Tibial nerve (tissue), 3 donors: Measurements from ENCODE around the gene TAF8.

Experiments
- POLR2A ChIP-seq, 2 donors: fragments of 450-650 bp; IDR thresholded peaks; one replicate each; pipeline ENCODE4 v1.6.1; 2017; ENCODE audit warnings: antibody characterized with exemption in 2 of 2, mild to moderate bottlenecking in 2 of 2, moderate library complexity in 2 of 2
- TF ChIP-seq, protein P1 (sequence below), 5 experiments: fragments of 200-600 bp in 3 of 5; fragments of 450-650 bp in 2 of 5; sonication (generic) in 3 of 5; IDR thresholded peaks; one replicate each; pipeline ENCODE4 v1.5.1; 2016 to 2019; ENCODE audit warnings: antibody characterized with exemption in 5 of 5, mild to moderate bottlenecking in 3 of 5, moderate library complexity in 2 of 5

DNA sequence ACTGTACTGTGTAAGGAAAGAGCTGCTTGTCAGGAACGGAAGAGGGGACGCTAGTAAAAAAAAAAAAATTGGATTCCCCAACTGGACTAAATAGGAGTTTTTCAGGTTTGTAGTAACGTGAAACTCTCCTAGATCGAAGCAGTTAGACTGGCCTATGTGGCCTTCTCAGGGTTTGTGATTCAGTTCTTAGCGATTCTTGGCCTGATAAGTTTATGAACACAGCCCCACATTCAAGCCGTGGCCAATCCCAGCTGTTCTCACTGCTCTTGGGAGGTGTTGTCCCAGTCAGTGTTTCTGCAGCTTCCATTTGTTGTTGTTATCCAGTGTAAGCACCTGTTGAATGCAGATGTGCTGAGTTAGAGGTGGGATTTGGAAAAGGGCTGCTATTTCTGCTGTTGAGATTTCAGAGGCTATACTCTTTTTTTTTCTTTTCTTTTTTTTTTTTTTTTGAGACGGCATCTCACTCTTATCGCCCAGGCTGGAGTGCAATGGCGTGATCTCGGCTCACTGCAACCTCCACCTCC is 29.7 kb downstream of the TAF8 start:
- TF ChIP-seq POLR2A (IDR thresholded peaks at IDR 0.05), result no peak
- TF ChIP-seq, protein P1, sequence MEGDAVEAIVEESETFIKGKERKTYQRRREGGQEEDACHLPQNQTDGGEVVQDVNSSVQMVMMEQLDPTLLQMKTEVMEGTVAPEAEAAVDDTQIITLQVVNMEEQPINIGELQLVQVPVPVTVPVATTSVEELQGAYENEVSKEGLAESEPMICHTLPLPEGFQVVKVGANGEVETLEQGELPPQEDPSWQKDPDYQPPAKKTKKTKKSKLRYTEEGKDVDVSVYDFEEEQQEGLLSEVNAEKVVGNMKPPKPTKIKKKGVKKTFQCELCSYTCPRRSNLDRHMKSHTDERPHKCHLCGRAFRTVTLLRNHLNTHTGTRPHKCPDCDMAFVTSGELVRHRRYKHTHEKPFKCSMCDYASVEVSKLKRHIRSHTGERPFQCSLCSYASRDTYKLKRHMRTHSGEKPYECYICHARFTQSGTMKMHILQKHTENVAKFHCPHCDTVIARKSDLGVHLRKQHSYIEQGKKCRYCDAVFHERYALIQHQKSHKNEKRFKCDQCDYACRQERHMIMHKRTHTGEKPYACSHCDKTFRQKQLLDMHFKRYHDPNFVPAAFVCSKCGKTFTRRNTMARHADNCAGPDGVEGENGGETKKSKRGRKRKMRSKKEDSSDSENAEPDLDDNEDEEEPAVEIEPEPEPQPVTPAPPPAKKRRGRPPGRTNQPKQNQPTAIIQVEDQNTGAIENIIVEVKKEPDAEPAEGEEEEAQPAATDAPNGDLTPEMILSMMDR (IDR thresholded peaks at IDR 0.05), result no peak
